COLO829 (cell line): ENCODE data around the gene GCN1.

Experiments used
- DNase-seq: peaks from one replicate; pipeline ENCODE4 v3.0.0; 2012; ENCODE audit warnings: low spot score

GCN1 gene

DNA sequence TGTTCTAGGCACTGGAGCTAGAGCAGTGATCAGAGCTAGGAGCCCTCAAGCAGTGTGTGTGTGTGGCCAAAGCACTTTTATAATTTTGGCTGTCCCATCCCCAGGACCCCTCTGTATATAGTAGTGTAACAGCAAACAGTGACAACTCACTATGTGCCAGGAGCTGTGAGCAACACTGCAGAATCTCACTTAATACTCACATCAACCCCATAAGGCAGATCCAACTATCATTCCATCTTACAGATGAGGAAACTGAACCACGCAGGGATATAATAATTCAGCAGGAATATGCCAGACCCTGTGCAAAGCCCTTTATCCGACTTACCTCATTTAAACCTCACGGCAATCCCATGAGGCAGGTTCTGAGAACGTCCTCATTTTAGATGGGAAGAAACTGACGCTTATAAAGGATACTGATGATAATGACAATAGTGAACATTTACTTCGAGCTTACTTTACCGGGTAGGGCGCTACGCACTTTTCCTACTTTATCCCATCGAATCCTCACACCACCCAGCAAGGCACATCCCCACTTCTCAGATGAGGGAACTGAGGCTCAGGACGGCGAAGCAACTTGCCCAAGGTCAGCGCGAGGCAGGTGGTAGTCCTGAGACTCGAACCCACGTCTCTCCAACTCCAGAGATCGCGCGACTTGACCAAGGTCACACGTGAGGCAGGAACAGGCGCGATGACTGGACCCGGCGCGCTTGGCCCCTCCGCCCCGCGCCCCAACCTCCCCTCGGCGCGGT is 78.6 kb downstream of the GCN1 start:
- DNase-seq: peak; percentile 60

GRCh38 chr12:120115066-120115465 is 79.4 kb downstream of the GCN1 start:
- no peak for DNase-seq

GRCh38 chr12:120110550-120111501 is 83.7 kb downstream of the GCN1 start:
- no peak for DNase-seq

GRCh38 chr12:120109570-120110267 is 84.8 kb downstream of the GCN1 start:
- DNase-seq: no peak

GRCh38 chr12:120106151-120106550 is 88.4 kb downstream of the GCN1 start:
- no peak for DNase-seq

- no peak for DNase-seq
Measured at GRCh38 chr12:120103371-120103770, 91.1 kb downstream of the GCN1 start.

DNA sequence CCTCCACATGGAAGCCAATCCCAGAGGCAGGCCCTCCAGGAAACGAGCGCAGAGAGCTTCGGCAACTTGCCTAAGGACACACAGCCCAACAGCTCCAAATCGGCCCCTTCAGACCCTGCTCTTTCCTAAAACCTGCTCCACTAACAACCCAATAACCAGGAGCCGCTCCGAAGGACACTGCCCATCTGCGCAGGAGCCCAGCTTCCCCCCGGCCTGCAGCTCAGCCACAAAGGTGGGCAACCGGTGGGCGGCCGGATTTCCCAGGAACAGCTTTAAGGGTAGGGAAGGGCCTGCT is 91.5 kb downstream of the GCN1 start:
- DNase-seq: no peak

- no peak for DNase-seq
Measured at GRCh38 chr12:120102189-120103043, 92.1 kb downstream of the GCN1 start.

DNA sequence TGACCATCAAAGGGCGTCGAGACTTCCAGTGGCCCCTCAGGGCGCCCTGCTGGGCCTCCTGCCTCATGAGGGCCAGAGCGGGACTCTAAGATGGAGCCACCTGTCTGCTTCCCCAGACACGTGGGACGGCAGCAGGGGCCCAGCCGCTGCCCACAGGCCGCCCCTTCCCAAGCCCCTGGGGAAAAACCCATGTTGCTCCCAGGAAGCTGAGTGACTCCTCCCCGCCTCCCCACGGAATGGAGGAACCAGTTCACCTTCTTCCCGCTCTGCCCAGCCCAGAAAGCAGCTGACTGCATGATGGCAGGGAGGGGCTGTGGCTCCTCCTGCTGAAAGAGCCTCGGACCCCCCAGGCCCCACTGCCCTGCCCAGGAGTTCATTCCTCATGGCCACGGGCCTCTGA is 92.9 kb downstream of the GCN1 start:
- no peak for DNase-seq

GRCh38 chr12:120101182-120101581 is 93.3 kb downstream of the GCN1 start:
- DNase-seq: no peak

- DNase-seq: no peak
Measured at GRCh38 chr12:120100630-120101029, 93.9 kb downstream of the GCN1 start.

- DNase-seq: no peak
Measured at GRCh38 chr12:120099738-120100137, 94.8 kb downstream of the GCN1 start.

GRCh38 chr12:120098756-120099470 is 95.6 kb downstream of the GCN1 start:
- DNase-seq: no peak

GRCh38 chr12:120096671-120097202 is 97.8 kb downstream of the GCN1 start:
- DNase-seq: no peak

DNA sequence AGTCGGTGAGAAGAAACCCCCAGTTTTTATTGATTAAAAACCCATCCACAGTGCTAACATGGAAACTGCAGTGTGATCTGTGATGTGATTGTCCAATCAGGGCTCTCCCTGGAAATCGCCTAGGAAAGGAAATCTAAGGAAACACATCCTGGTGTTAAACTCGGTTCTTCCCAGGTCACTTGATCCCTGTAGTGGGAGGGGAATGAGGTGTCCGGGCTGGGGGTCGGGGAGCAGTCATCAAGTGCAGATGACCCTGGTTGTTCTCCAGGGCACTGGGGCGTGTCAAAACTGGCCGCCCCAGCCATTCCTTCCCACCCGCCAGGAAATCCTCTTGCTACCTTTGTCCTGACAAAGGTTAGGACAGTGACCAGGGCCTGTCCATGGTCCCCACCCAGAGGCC is 98.8 kb downstream of the GCN1 start:
- DNase-seq: no peak

DNA sequence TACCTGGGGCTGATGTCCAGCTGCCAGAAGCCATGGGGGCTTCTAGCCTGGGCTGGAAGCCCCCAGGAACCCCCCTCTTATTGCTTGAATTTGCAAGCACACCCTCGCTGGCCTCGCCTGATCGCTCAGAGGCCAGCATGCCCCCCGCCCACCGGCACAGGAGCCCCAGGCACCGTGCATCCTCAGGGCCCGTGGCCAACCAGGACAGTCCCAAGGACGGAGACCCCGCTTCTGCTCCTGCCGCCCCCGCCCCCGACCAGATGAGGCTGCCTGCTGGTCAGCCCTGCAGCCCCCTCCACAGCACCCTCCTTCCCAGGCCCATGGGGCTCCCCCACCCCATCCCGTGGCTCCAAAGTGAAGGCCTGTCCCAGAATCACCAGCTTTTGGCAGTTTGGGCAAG is 99.2 kb downstream of the GCN1 start:
- DNase-seq: no peak

DNA sequence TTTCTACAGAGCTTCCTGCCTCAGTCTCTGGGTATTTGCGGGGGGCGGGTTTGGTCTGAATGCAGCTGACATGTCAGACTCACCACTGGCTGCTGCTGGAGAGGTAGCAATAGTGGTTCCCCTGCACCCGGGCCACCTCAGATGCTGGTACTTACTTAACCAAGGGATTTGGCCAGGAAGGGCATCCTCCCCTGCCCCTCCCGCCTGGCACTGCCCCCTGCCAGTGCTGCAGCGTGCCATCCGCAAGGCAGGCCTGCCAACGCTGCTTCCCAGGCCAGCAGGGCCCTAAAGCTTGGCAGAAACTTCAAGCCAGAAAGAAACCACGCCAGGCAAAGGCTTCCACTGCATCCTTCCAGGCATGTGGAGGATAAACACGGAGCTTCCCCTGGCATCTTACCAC is 100.0 kb downstream of the GCN1 start:
- DNase-seq: no peak

DNA sequence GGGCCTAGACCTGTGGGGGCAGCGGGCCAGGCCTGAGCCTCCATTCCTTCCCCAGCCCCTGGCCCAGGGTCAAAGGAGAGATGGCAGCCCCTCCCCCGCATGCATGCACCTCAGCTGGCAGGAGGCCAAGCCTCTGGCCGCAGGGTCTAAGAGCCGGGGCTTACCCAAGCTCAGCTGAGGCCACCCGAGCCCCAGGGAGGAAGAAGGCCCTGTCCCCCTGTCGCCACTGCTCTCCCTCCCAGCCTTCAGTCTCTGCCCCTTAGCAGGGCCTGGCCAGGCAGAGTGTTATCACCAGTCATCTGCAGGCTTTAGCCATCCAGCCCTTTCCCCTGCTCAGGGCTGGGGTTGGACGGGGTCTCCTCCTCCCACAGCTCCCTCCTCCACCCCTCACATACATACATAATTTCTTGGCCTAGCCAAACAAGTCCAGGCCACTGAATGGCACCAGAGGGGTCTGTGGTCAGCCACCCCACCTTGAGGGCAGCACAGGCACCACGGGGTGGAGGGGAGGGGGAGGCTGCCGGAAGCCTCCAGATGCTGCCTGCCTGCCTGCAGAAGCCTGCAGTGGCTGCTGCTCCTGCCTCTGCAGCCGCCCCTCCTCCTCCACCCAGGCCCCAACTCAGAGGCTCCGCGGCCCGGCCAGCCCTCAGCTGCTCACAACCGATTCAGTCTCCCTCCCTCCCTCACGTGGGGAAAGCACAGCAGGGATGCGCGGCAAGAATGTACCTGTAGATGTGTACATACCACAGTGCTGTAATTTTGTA is 100.7 kb downstream of the GCN1 start:
- DNase-seq: no peak

DNA sequence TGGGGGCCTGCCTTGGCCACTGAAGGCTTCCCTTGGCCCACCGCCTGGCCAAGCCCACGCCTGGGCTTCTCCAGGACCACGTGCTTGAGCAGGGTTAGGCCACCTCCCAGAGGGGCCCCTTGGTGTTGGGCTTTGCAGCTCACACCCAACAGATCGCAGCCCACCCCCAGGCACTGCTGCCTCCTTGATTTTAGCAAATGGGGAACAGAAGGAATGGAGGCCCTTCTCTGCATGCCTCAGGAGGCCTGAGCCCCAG is 101.3 kb downstream of the GCN1 start:
- DNase-seq: no peak

GRCh38 chr12:120092551-120093335 is 101.8 kb downstream of the GCN1 start:
- no peak for DNase-seq
